ENCODE results near the gene SPDYE17.
A peak's percentile ranks its signal among the peaks of the same experiment; 100 is the strongest.
"Not testable (repeated sequence)": the region's sequence is repeated elsewhere in the genome, so short reads cannot be mapped to it uniquely, and the experiment has no call there.

The SPDYE17 gene

GRCh38 chr7:77032261-77032660 lies at the start of gene SPDYE17:
TSS of gene SPDYE17 (minus strand) at chr7:77032361. CDS start at chr7:77030570, 1,791 bp downstream.
- DNase-seq; in situ Hi-C loops (cut with HindIII; ENCODE audit: low pct_ligation_motif_present, low pct_unique_long_range_greater_than_20kb, low sequenced_read_pairs): not testable (repeated sequence)

- DNase-seq; in situ Hi-C loops (cut with HindIII; ENCODE audit: low pct_ligation_motif_present, low pct_unique_long_range_greater_than_20kb, low sequenced_read_pairs): not testable (repeated sequence)
Measured at GRCh38 chr7:77080236-77080635, 48.1 kb upstream of the SPDYE17 start.

- in situ Hi-C loops (cut with HindIII; ENCODE audit: low pct_ligation_motif_present, low pct_unique_long_range_greater_than_20kb, low sequenced_read_pairs); DNase-seq: not testable (repeated sequence)
Measured at GRCh38 chr7:77079624-77080023, 47.5 kb upstream of the SPDYE17 start.

- DNase-seq; in situ Hi-C loops (cut with HindIII; ENCODE audit: low pct_ligation_motif_present, low pct_unique_long_range_greater_than_20kb, low sequenced_read_pairs): not testable (repeated sequence)
Measured at GRCh38 chr7:77079112-77079511, 47.0 kb upstream of the SPDYE17 start.

GRCh38 chr7:77077060-77077459 lies 44.9 kb upstream of the SPDYE17 start:
- DNase-seq; in situ Hi-C loops (cut with HindIII; ENCODE audit: low pct_ligation_motif_present, low pct_unique_long_range_greater_than_20kb, low sequenced_read_pairs): not testable (repeated sequence)

GRCh38 chr7:77074786-77075396 lies 42.7 kb upstream of the SPDYE17 start:
- DNase-seq; in situ Hi-C loops (cut with HindIII; ENCODE audit: low pct_ligation_motif_present, low pct_unique_long_range_greater_than_20kb, low sequenced_read_pairs): not testable (repeated sequence)

GRCh38 chr7:77071108-77071507 lies 38.9 kb upstream of the SPDYE17 start:
- DNase-seq; in situ Hi-C loops (cut with HindIII; ENCODE audit: low pct_ligation_motif_present, low pct_unique_long_range_greater_than_20kb, low sequenced_read_pairs): not testable (repeated sequence)

GRCh38 chr7:77065869-77066268 lies 33.7 kb upstream of the SPDYE17 start:
- DNase-seq; in situ Hi-C loops (cut with HindIII; ENCODE audit: low pct_ligation_motif_present, low pct_unique_long_range_greater_than_20kb, low sequenced_read_pairs): not testable (repeated sequence)

- in situ Hi-C loops (cut with HindIII; ENCODE audit: low pct_ligation_motif_present, low pct_unique_long_range_greater_than_20kb, low sequenced_read_pairs): not testable (repeated sequence)
Measured at GRCh38 chr7:77063732-77064131, 31.6 kb upstream of the SPDYE17 start.

GRCh38 chr7:77062557-77062956 lies 30.4 kb upstream of the SPDYE17 start, which contains the start of gene SPDYE18:
TSS of gene SPDYE18 (minus strand) at chr7:77062558. CDS start at chr7:77060512, 2,046 bp downstream.
- in situ Hi-C loops (cut with HindIII; ENCODE audit: low pct_ligation_motif_present, low pct_unique_long_range_greater_than_20kb, low sequenced_read_pairs); DNase-seq: not testable (repeated sequence)

More at GRCh38 chr7:77063732-77064131, 31.6 kb upstream of the SPDYE17 start:
- not testable (repeated sequence) for DNase-seq

GRCh38 chr7:77026349-77026748 lies 5.8 kb downstream of the SPDYE17 start:
- DNase-seq; in situ Hi-C loops (cut with HindIII; ENCODE audit: low pct_ligation_motif_present, low pct_unique_long_range_greater_than_20kb, low sequenced_read_pairs): not testable (repeated sequence)

GRCh38 chr7:77010074-77010680 lies 22.0 kb downstream of the SPDYE17 start:
- in situ Hi-C loops (cut with HindIII; ENCODE audit: low pct_ligation_motif_present, low pct_unique_long_range_greater_than_20kb, low sequenced_read_pairs): not testable (repeated sequence)

GRCh38 chr7:77008000-77008399 lies 24.2 kb downstream of the SPDYE17 start:
- in situ Hi-C loops (cut with HindIII; ENCODE audit: low pct_ligation_motif_present, low pct_unique_long_range_greater_than_20kb, low sequenced_read_pairs): not testable (repeated sequence)
- peak; percentile 82 for DNase-seq

More at GRCh38 chr7:77010074-77010680, 22.0 kb downstream of the SPDYE17 start:
- peak; percentile 94 for DNase-seq

- DNase-seq; in situ Hi-C loops (cut with HindIII; ENCODE audit: low pct_ligation_motif_present, low pct_unique_long_range_greater_than_20kb, low sequenced_read_pairs): not testable (repeated sequence)
Measured at GRCh38 chr7:77006127-77007110, 25.7 kb downstream of the SPDYE17 start.

- in situ Hi-C loops (cut with HindIII; ENCODE audit: low pct_ligation_motif_present, low pct_unique_long_range_greater_than_20kb, low sequenced_read_pairs): not testable (repeated sequence)
Measured at GRCh38 chr7:77005461-77006057, 26.6 kb downstream of the SPDYE17 start.

GRCh38 chr7:77004151-77004550 lies 28.0 kb downstream of the SPDYE17 start:
- in situ Hi-C loops (cut with HindIII; ENCODE audit: low pct_ligation_motif_present, low pct_unique_long_range_greater_than_20kb, low sequenced_read_pairs); DNase-seq: not testable (repeated sequence)

More at GRCh38 chr7:77005461-77006057, 26.6 kb downstream of the SPDYE17 start:
- not testable (repeated sequence) for DNase-seq

GRCh38 chr7:77003241-77003640 lies 28.9 kb downstream of the SPDYE17 start:
- DNase-seq; in situ Hi-C loops (cut with HindIII; ENCODE audit: low pct_ligation_motif_present, low pct_unique_long_range_greater_than_20kb, low sequenced_read_pairs): not testable (repeated sequence)

- in situ Hi-C loops (cut with HindIII; ENCODE audit: low pct_ligation_motif_present, low pct_unique_long_range_greater_than_20kb, low sequenced_read_pairs); DNase-seq: not testable (repeated sequence)
Measured at GRCh38 chr7:77002678-77003233, 29.4 kb downstream of the SPDYE17 start.
